HepG2 (cell line): Measurements from ENCODE around the gene ACP7. TPM values are rescaled to one million over a fixed set of nuclear protein-coding genes. Genes with fewer than 3 reads are reported as not detected.

ENCODE experiments used
- ATAC-seq: fragments of 200-7000 bp; cut with Tn5 transposase; 3 replicates; pipeline ENCODE4 v1.9.1; 2020; ENCODE audit warnings: mild to moderate bottlenecking, moderate library complexity
- BruUV-seq: library from RNA; stranded (reverse); fragments of 400-500 nt; replicated peaks from 2 replicates; lab custom pipeline; 2021; lab: Mats Ljungman, UMichigan
- CTCF ChIA-PET: fragments of 300-600 bp; formaldehyde crosslinking; extraction: SDS; loops from one replicate; lab custom pipeline; 2021; ENCODE audit warnings: low total read pairs, inconsistent platforms, low intra/inter-chr PET ratio; lab: Yijun Ruan, JAX
- POLR2A ChIA-PET: fragments of 350-600 bp; sonication (Branson Sonifier 250); formaldehyde crosslinking; loops from one replicate; lab custom pipeline; 2020; ENCODE audit warnings: antibody characterized with exemption, inconsistent platforms; lab: Yijun Ruan, JAX
- DNase-seq: peaks from one replicate; pipeline ENCODE4 v3.0.0-alpha.2; 2015; ENCODE audit warnings: low spot score
- FAIRE-seq: peaks from 3 replicates; lab custom pipeline; 2011; peaks lifted over from hg19 to GRCh38; lab: Jason Lieb, UNC
- H2AFZ ChIP-seq: one replicate; pipeline ENCODE4 v1.6.1; 2011; ENCODE audit warnings: low read length, inconsistent platforms
- H3K27ac ChIP-seq: fragments of 300-600 bp; 3 replicates; pipeline ENCODE4 v1.8.0; 2011; ENCODE audit warnings: mixed run types, mild to moderate bottlenecking, mixed read lengths, low read length, inconsistent platforms; ENCODE audit not compliant: insufficient read depth; ENCODE audit errors: extremely low read length
- H3K27me3 ChIP-seq, 2 experiments: fragments of 200-600 bp in 1 of 2; 2 replicates in 1 of 2; 3 replicates in 1 of 2; pipeline versions ENCODE4 v1.6.0 to v1.8.0; 2011; ENCODE audit warnings: low read length in 2 of 2, mild to moderate bottlenecking in 2 of 2, moderate library complexity in 2 of 2, inconsistent platforms in 1 of 2; ENCODE audit not compliant: insufficient read depth in 2 of 2, control insufficient read depth in 1 of 2
- H3K36me3 ChIP-seq, 2 experiments: fragments of 200-600 bp in 1 of 2; replicated peaks in 1 of 2; 2 replicates in 1 of 2; 3 replicates in 1 of 2; pipeline versions ENCODE4 v1.5.1 to v1.8.0; 2011; ENCODE audit warnings: low read length in 2 of 2, inconsistent platforms in 1 of 2; ENCODE audit not compliant: insufficient read depth in 2 of 2, control insufficient read depth in 1 of 2
- H3K4me1 ChIP-seq: 2 replicates; pipeline ENCODE4 v1.5.1; 2012; ENCODE audit warnings: low read length, inconsistent platforms; ENCODE audit not compliant: insufficient read depth
- H3K4me2 ChIP-seq: 2 replicates; pipeline ENCODE4 v1.6.0; 2011; ENCODE audit warnings: low read depth, low read length, inconsistent platforms
- H3K4me3 ChIP-seq, 3 experiments: fragments of 200-600 bp in 1 of 3; sonication (generic), shearing (Covaris generic) in 1 of 3; replicated peaks in 1 of 3; 2 replicates each; pipeline ENCODE4 v1.5.1; 2011 to 2016; ENCODE audit warnings: low read length in 3 of 3, inconsistent platforms in 2 of 3, low read depth in 2 of 3, mild to moderate bottlenecking in 2 of 3, control low read depth in 1 of 3, mixed read lengths in 1 of 3; ENCODE audit not compliant: insufficient read depth in 1 of 3
- H3K79me2 ChIP-seq: one replicate; pipeline ENCODE4 v1.6.1; 2011; ENCODE audit warnings: low read length, inconsistent platforms; ENCODE audit not compliant: insufficient read depth
- H3K9ac ChIP-seq: 2 replicates; pipeline ENCODE4 v1.6.0; 2011; ENCODE audit warnings: mild to moderate bottlenecking, low read depth, low read length, inconsistent platforms; ENCODE audit not compliant: insufficient read depth
- H3K9me3 ChIP-seq: 2 replicates; pipeline ENCODE4 v1.5.1; 2012; ENCODE audit warnings: mild to moderate bottlenecking, low read length
- H4K20me1 ChIP-seq: 2 replicates; pipeline ENCODE4 v1.6.0; 2011; ENCODE audit warnings: inconsistent platforms, mild to moderate bottlenecking, low read length, moderate library complexity; ENCODE audit not compliant: insufficient read depth
- ATF4 ChIP-seq, 2 experiments: fragments of 450-650 bp in 1 of 2; sonication (generic) in 1 of 2; formaldehyde crosslinking; IDR thresholded peaks; 2 replicates each; pipeline versions ENCODE4 v1.5.0 to v1.8.0; 2020 to 2022; ENCODE audit warnings: mild to moderate bottlenecking in 1 of 2, missing genetic modification reagents in 1 of 2
- CTCF ChIP-seq: sonication (generic); formaldehyde crosslinking; IDR thresholded peaks from 2 replicates; pipeline ENCODE4 v1.5.0; 2020; ENCODE audit warnings: mild to moderate bottlenecking, missing genetic modification reagents, moderate library complexity
- HNRNPL ChIP-seq: fragments of 200-400 bp; formaldehyde crosslinking; IDR thresholded peaks from 2 replicates; pipeline ENCODE4 v1.6.1; 2017; ENCODE audit warnings: mild to moderate bottlenecking, low read depth, low read length
- MAFF ChIP-seq: IDR thresholded peaks from 2 replicates; pipeline ENCODE4 v1.6.1; 2011; ENCODE audit warnings: low read depth, low read length, improper control_type of control experiment
- ZBTB7B ChIP-seq: sonication (generic); formaldehyde crosslinking; IDR thresholded peaks from 2 replicates; pipeline ENCODE4 v1.4.0; 2020; ENCODE audit warnings: missing genetic modification reagents
- ZNF570 ChIP-seq: sonication (generic); formaldehyde crosslinking; IDR thresholded peaks from 2 replicates; pipeline ENCODE4 v1.4.0; 2020; ENCODE audit warnings: mild to moderate bottlenecking, missing genetic modification reagents, borderline replicate concordance
- ZNF83 ChIP-seq: sonication (generic); formaldehyde crosslinking; IDR thresholded peaks from 2 replicates; pipeline ENCODE4 v1.4.0; 2020; ENCODE audit warnings: missing genetic modification reagents, mild to moderate bottlenecking, borderline replicate concordance
- WGBS: methylation state at CpG from one replicate; pipeline ENCODE4 v1.1.6; 2017; ENCODE audit warnings: low lambda C conversion rate; 5-methylcytosine and 5-hydroxymethylcytosine counted together
- in situ Hi-C: cut with HindIII; loops from 2 replicates; pipeline ENCODE4 v1.10.0; 2017; ENCODE audit warnings: low pct_unique_long_range_greater_than_20kb; ENCODE audit not compliant: extremely low pct_ligation_motif_present
- intact Hi-C: fragments of 100-400 bp; cut with micrococcal nuclease; formaldehyde crosslinking; loops from one replicate; pipeline ENCODE4 v1.10.0; 2022; ENCODE audit not compliant: unreplicated experiment
- polyA plus RNA-seq, 8 experiments: library from polyadenylated mRNA; depleted of rRNA in 3 of 8; stranded (reverse) in 7 of 8; unstranded in 1 of 8; fragments of >200 nt; fragmentation: Illumina TruSeq in 4 of 8; extraction: Trizol in 4 of 8; gene quantifications; 2 replicates each; pipeline versions ENCODE4 v1.2.1 to v1.2.3, GENCODE V29; 2011 to 2016; ENCODE audit warnings: low read depth in 4 of 8, missing spikeins in 1 of 8, mixed read lengths in 1 of 8; ENCODE audit not compliant: insufficient read depth in 1 of 8
- total RNA-seq, 5 experiments: library from RNA; depleted of rRNA; stranded (reverse); fragments of >200 nt; fragmentation: Illumina TruSeq; extraction: Trizol; gene quantifications; 2 replicates each; pipeline ENCODE4 v1.2.3, GENCODE V29; 2016; ENCODE audit warnings: low read depth in 1 of 5
- TF ChIP-seq, protein P1 (sequence below): sonication (generic); formaldehyde crosslinking; IDR thresholded peaks from 2 replicates; pipeline ENCODE4 v1.9.0; 2022; ENCODE audit warnings: missing genetic modification reagents, mild to moderate bottlenecking, borderline replicate concordance

ACP7 gene
- total and polyA plus RNA-seq, 2 of the 13 experiments (the other 11 are each of a cell fraction or from before 2014, with no cell fraction given) = not detected

DNA sequence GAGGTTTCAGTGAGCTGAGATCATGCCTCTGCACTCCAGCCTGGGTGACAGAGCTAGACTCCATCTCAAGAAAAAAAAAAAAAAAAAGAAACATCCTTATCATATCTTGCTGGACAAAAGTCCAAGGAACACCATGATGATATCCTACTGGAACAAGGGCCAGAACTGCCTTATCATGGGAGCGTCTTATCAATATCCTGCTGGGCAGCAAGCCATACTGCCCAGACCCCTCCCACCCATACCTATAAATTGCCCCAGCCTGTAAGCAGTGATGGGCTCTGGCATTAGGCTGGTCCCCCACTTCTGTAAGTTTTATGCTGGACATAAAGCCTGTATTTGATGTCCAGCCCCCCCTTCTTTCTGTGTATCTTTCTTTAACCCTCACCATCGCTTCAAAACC, 37.1 kb upstream of the ACP7 start:
- TF ChIP-seq ATF4 (CRISPR knock-in tag; IDR thresholded peaks at IDR 0.05) = no peak
- TF ChIP-seq ZNF570 (CRISPR knock-in tag) = no peak
- no peak for TF ChIP-seq MAFF
- TF ChIP-seq, all 625 proteins: peak for 0
- no peak overlapping the region for H3K4me3 ChIP-seq
- DNase-seq (no peak), FAIRE-seq (no peak), ATAC-seq (no peak)
- intact Hi-C loops (no loop called here), in situ Hi-C loops (no loop called here)
- H3K4me2 ChIP-seq = no peak overlapping the region
- no TSS peak for BruUV-seq
- CTCF ChIA-PET = no interaction called here
- peaks cover 7% of the 10 kb centered on the region; the same call in 1 of the 2 replicates for H3K4me1 ChIP-seq
- POLR2A ChIA-PET = no interaction called here
- H3K27ac ChIP-seq = no peak overlapping the region
- 26% methylated on average over 2 of the region's 2 CpGs for WGBS
- no peak overlapping the region for H2AFZ ChIP-seq
- no peaks in the 10 kb centered on the region for H3K9me3 ChIP-seq
- no peaks in the 10 kb centered on the region for H3K79me2 ChIP-seq
- H3K27me3 ChIP-seq = no peaks in the 10 kb centered on the region; a peak in 1 of 5 replicates
- H3K9ac ChIP-seq = no peak overlapping the region
- H3K36me3 ChIP-seq = no peaks in the 10 kb centered on the region
- no peaks in the 10 kb centered on the region for H4K20me1 ChIP-seq

DNA sequence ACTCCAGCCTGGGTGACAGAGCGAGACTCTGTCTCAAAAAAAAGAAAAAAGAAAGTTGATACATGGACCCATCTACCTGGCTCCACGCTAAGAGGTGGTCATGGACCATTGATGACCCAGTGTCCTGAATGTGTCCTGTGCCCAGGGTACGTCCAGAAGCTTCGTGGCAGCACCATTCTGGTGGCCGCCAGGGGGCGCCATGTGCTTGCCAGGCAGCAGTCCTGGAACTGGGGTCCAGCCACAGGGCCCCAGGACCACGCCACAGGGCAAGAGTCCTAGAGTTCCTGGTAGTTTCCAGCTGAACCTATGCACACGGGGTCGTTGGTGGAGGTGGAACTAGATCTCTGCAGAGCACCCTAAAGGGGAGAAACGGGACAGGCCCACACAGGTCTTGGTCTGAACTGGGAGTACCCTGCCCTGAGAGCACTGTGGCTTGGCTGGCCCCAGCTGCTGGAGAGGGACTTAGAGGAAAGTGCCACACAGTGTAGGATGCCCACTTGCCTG, 31.9 kb upstream of the ACP7 start:
- peak; percentile 48 for DNase-seq
- Histone ChIP-seq H3K36me3 (no peaks in the 10 kb centered on the region), H4K20me1 (no peaks in the 10 kb centered on the region), H3K27ac (no peak overlapping the region), H2AFZ (no peak overlapping the region), H3K4me1 (peaks cover 40% of the 10 kb centered on the region), H3K27me3 (no peaks in the 10 kb centered on the region), H3K79me2 (no peaks in the 10 kb centered on the region), H3K4me3 (no peak overlapping the region), H3K9ac (no peak overlapping the region), H3K9me3 (peaks cover 5% of the 10 kb centered on the region; the same call in 1 of the 2 replicates), H3K4me2 (peak overlapping the region; percentile 19; the same call in 1 of the 2 replicates)
- intact Hi-C loops = loop anchor here (5.0 kb wide), 1 partner anchor 75 kb away; the partner anchor contains the start of gene FBXO17
- in situ Hi-C loops = no loop called here
- WGBS = 3% methylated on average over 8 of the region's 10 CpGs
- ChIA-PET POLR2A (no interaction called here), CTCF (interaction anchor here (0.7 kb wide), 1 partner anchor 90 kb away, joined by 3 read pairs; no protein-coding TSS in a partner anchor)
- FAIRE-seq = no peak
- no TSS peak for BruUV-seq
- ATAC-seq = peak; percentile 88
- peak; percentile 94 for TF ChIP-seq CTCF (CRISPR knock-in tag)
- TF ChIP-seq, protein P1, sequence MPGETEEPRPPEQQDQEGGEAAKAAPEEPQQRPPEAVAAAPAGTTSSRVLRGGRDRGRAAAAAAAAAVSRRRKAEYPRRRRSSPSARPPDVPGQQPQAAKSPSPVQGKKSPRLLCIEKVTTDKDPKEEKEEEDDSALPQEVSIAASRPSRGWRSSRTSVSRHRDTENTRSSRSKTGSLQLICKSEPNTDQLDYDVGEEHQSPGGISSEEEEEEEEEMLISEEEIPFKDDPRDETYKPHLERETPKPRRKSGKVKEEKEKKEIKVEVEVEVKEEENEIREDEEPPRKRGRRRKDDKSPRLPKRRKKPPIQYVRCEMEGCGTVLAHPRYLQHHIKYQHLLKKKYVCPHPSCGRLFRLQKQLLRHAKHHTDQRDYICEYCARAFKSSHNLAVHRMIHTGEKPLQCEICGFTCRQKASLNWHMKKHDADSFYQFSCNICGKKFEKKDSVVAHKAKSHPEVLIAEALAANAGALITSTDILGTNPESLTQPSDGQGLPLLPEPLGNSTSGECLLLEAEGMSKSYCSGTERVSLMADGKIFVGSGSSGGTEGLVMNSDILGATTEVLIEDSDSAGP (CRISPR knock-in tag) = peak; percentile 36
- TF ChIP-seq HNRNPL = 0 out of 2 replicates have a peak, but pooled peaks have one; percentile 34
- peak; percentile 63; the same call in 1 of the 2 replicates for TF ChIP-seq ZBTB7B (CRISPR knock-in tag)
- TF ChIP-seq ZNF83 (CRISPR knock-in tag) = peak; percentile 65; the same call in 1 of the 2 replicates
